ENCODE results near the gene NT5M.

NT5M gene

GRCh38 chr17:17341452-17341851 lies 38.3 kb downstream of the NT5M start:
- in situ Hi-C loops (cut with MboI; ENCODE audit: low pct_unique_long_range_greater_than_20kb, low sequenced_read_pairs, unreplicated experiment) = no loop called here
- no peak for TF ChIP-seq CTCF (IDR thresholded peaks at IDR 0.05; ENCODE audit: extremely low read depth, insufficient read depth, missing control alignments)

GRCh38 chr17:17342242-17342945 lies 39.2 kb downstream of the NT5M start:
- in situ Hi-C loops (cut with MboI; ENCODE audit: low pct_unique_long_range_greater_than_20kb, low sequenced_read_pairs, unreplicated experiment) = no loop called here
- TF ChIP-seq CTCF (IDR thresholded peaks at IDR 0.05; ENCODE audit: extremely low read depth, insufficient read depth, missing control alignments) = no peak
- no peak for DNase-seq (ENCODE audit: low spot score)

More at GRCh38 chr17:17341452-17341851, 38.3 kb downstream of the NT5M start:
- DNase-seq (ENCODE audit: low spot score) = no peak

DNA sequence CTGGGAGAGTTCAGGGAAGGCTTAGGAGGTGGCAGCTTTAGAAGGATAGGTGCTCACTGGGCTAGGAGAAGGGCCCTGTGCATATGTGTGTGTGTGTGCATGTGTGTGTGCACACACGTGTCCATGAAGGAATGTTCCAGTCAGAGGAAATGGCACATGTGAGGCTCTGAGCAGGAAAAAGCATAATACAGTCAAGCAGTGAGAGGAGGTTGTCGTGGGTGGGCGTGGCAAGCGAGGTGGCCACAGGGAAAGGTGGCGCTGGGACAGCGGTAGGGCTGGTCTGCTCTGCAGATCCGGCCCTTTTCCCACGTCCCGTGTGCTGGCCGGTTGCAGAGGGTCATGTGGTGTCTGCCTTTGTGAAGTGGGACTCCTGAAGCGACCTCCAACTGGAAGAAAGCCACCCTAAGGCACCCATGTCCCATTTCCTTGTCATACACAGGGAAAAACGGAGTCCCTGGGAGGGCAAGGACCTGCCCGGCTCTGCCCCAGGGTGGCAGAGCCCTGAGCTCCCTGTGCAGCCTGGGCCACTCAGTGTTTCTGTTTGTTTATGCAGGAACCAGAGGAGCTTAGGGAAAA lies 40.1 kb downstream of the NT5M start:
- DNase-seq (ENCODE audit: low spot score) = no peak
- TF ChIP-seq CTCF (IDR thresholded peaks at IDR 0.05; ENCODE audit: extremely low read depth, insufficient read depth, missing control alignments) = no peak
- in situ Hi-C loops (cut with MboI; ENCODE audit: low pct_unique_long_range_greater_than_20kb, low sequenced_read_pairs, unreplicated experiment) = no loop called here

DNA sequence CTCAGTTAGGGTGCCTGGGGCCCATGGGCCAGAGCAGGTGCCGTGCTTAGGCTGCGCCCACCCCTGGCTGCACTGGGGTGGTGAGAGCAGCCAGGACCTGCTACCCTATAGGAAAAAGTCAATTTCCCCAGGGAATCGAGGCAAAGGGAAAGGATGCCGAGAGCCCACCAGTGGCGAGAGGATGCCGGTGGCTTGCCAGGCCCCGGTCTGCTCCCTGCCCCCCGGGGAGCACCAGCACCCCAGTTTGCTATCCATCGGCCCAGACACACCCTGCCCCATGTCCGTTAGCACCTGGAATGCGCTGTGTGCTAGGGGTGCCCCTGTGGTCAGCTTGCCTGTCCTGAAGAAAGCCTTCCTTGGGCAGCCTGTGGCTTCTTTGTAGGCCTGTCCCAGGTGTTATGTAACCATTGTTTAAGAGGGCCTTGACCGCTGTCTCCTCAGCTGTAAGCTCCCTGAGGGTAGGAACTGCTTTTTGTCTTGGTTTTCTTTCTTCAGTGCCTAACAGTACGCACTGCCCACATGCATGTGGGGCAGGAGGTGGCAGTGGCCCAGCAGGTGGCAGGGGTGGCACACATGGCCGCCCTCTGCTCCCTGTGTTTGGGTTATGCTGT lies 40.8 kb downstream of the NT5M start:
- TF ChIP-seq CTCF (IDR thresholded peaks at IDR 0.05; ENCODE audit: extremely low read depth, insufficient read depth, missing control alignments) = no peak
- in situ Hi-C loops (cut with MboI; ENCODE audit: low pct_unique_long_range_greater_than_20kb, low sequenced_read_pairs, unreplicated experiment) = no loop called here
- DNase-seq (ENCODE audit: low spot score) = no peak

DNA sequence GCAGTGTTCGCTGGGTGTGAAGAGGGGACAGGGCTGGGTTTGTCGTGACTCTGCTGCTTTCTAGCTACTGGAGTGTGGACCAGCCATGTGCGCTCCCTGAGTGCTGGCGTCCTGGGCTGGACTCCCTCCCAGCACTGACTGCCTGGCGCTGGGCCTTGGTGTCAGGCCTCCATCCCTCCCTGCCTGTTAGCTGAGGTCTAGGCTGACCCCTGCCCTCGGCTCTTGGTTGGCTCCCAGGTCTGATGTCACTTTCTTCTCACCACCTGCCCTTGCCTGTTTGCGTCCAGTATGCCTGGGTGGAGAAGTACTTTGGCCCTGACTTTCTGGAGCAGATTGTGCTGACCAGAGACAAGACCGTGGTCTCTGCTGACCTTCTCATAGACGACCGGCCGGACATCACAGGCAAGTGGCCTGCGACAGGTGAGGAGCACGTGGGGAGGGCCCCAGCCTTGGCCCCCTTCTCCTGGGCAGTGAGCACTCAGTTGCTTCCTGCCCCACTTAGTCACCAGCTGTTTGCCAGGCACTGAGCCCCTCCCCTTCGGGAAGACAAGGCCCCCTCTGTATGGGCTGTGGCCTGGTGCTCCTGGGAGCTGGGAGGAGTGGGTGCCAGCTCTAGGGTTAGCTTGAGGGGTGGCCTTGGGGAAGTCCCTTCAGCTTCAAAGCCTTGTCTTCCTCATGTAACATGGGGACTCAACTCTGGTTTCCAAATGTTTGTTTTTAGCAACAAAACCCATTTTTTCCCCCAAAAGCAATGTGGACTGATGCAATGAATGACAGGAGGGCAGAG lies 41.5 kb downstream of the NT5M start:
- in situ Hi-C loops (cut with MboI; ENCODE audit: low pct_unique_long_range_greater_than_20kb, low sequenced_read_pairs, unreplicated experiment) = no loop called here
- DNase-seq (ENCODE audit: low spot score) = no peak
- no peak for TF ChIP-seq CTCF (IDR thresholded peaks at IDR 0.05; ENCODE audit: extremely low read depth, insufficient read depth, missing control alignments)

GRCh38 chr17:17345294-17345597 lies 42.1 kb downstream of the NT5M start:
- in situ Hi-C loops (cut with MboI; ENCODE audit: low pct_unique_long_range_greater_than_20kb, low sequenced_read_pairs, unreplicated experiment) = no loop called here
- no peak for TF ChIP-seq CTCF (IDR thresholded peaks at IDR 0.05; ENCODE audit: extremely low read depth, insufficient read depth, missing control alignments)
- DNase-seq (ENCODE audit: low spot score) = no peak

Measured in GM13977 (cell line).